ENCODE measurements around the gene RBM5. TPM values are rescaled to one million over a fixed set of nuclear protein-coding genes. Genes with fewer than 3 reads are reported as not detected.

The RBM5 gene
- total and polyA plus RNA-seq, 8 donors: 25.0 to 464 (median 256) TPM

DNA sequence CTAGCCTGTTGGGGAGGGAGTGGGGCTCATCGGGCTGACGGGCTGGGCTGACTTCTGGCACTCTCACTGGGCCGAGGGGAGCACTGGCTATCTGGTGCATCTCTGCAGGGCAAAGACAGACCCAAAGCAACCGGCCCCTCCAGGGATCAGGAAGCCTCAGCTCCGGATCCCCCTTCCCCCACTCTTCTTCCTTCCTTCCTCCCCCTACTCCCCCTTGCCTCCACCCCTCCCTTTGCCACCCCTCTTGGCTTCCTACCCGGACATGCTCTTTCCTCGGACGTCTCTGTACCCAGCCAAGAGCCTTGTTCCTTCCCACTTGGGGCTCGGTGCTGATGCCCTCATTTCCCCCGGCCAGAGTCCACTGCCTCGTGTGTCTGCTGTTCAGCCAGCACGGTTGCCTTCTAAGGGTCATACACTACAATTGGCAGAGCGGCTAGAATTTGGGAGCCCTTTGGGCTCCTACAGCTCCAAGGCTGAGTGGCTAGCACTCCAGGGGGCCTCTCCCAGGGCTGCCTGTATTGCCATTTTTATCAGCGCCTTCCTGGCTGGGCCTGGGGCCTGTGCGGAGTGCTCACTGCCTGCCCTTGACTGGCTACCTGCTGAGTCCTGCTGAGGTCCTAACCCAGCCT, 77.3 kb downstream of the RBM5 start:
- Histone ChIP-seq H3K27ac (peak overlapping the region; percentile 37 to 90 (median 85)), H3K4me1 (peaks cover 91 to 99% (median 97%) of the 10 kb centered on the region in 4 donors), H3K9me3 (no peaks in the 10 kb centered on the region), H3K27me3 (no peaks in the 10 kb centered on the region), H3K36me3 (no peaks in the 10 kb centered on the region), H3K4me3 (peak overlapping the region in 1 of 4 donors; percentile 2)
- DNase-seq: peak in 1 of 2 donors; percentile 61
- TF ChIP-seq POLR2A (IDR thresholded peaks at IDR 0.05): no peak
- no peak for TF ChIP-seq EP300 (IDR thresholded peaks at IDR 0.05)
- TF ChIP-seq, protein P1, sequence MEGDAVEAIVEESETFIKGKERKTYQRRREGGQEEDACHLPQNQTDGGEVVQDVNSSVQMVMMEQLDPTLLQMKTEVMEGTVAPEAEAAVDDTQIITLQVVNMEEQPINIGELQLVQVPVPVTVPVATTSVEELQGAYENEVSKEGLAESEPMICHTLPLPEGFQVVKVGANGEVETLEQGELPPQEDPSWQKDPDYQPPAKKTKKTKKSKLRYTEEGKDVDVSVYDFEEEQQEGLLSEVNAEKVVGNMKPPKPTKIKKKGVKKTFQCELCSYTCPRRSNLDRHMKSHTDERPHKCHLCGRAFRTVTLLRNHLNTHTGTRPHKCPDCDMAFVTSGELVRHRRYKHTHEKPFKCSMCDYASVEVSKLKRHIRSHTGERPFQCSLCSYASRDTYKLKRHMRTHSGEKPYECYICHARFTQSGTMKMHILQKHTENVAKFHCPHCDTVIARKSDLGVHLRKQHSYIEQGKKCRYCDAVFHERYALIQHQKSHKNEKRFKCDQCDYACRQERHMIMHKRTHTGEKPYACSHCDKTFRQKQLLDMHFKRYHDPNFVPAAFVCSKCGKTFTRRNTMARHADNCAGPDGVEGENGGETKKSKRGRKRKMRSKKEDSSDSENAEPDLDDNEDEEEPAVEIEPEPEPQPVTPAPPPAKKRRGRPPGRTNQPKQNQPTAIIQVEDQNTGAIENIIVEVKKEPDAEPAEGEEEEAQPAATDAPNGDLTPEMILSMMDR (IDR thresholded peaks at IDR 0.05): no peak
- no peak for TF ChIP-seq POLR2AphosphoS5 (IDR thresholded peaks at IDR 0.05)
- WGBS, 5 donors: 19 to 27% (median 20%) methylated on average over 11 to 15 of the region's 15 CpGs
- intact Hi-C loops (cut with DNase I; ENCODE audit: low total_unique reads): no loop called here

DNA sequence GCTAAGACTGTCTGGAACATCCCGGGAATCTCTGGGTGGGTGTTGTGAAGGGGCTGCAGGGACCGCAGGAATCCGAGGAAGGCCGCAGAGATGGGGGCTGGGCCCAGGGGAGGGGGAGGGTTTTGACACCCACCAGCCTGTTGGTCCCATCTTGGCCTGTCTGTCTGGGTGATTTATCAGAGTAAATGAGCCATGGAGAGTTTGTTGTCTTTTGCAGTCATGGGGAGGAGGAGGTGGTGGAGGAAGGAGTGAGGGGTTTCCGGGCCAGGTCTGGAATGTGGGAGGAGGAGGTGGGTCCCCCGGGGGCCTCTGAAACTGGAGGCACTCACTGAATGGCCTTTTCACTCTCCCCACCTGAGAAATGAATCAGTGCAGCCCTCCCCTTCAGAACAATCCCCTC, 77.9 kb downstream of the RBM5 start:
- intact Hi-C loops (cut with DNase I; ENCODE audit: low total_unique reads): no loop called here
- Histone ChIP-seq H3K27me3 (no peaks in the 10 kb centered on the region), H3K9me3 (no peaks in the 10 kb centered on the region), H3K4me1 (peaks cover 91 to 99% (median 97%) of the 10 kb centered on the region in 4 donors), H3K4me3 (no peak overlapping the region), H3K36me3 (no peaks in the 10 kb centered on the region), H3K27ac (peak overlapping the region in 4 of 5 donors; percentile 78 to 90 (median 86))
- 45 to 70% (median 61%) methylated on average over 6 of the region's 6 CpGs for WGBS, 5 donors
- no peak for DNase-seq
- TF ChIP-seq EP300 (IDR thresholded peaks at IDR 0.05) (no peak), POLR2A (IDR thresholded peaks at IDR 0.05) (no peak), POLR2AphosphoS5 (IDR thresholded peaks at IDR 0.05) (no peak)
- TF ChIP-seq, protein P1 (IDR thresholded peaks at IDR 0.05): no peak

DNA sequence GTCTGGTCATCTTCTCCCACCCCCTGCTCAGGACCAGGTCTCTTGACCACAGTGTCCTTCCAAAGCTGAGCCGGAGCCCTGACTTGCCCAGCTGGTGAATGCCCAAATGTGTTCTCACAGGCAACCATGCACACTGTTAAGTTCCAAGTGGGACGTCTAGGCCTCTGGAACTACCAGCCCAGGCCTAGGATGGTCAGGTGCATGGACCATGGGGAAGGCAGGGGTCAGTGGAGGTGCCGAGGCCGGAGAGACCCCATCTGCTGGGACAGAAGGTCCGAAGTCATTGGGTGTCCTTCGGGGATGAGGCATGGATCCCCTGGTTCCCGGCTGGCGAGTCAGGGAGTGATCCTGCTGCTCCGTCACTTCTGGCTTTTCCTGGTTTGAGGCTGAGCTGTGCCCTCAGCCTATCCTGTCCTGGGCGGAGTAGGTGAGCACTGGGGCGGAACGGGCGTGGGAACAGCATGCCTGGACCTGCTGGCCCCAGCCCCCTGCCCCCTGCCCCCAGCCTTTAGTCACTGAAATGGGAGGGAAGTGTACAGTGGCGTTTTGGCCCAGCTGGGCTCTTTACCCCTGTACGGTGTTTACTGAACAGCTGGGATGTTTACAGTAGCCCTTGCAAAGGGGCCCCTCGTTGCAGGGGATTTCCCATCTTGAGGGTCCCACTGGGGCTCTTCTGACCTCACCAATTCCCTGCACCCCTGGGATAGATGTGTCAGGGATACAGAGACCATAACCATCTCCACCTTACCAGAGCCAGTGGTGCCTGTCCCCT, 78.5 kb downstream of the RBM5 start:
- Histone ChIP-seq H3K36me3 (no peaks in the 10 kb centered on the region), H3K27me3 (no peaks in the 10 kb centered on the region), H3K27ac (peak overlapping the region; percentile 56 to 90 (median 85)), H3K4me1 (peaks cover 91 to 99% (median 97%) of the 10 kb centered on the region in 4 donors), H3K4me3 (no peak overlapping the region), H3K9me3 (no peaks in the 10 kb centered on the region)
- peak; percentile 48 to 71 for DNase-seq
- TF ChIP-seq EP300 (IDR thresholded peaks at IDR 0.05): no peak
- TF ChIP-seq, protein P1 (IDR thresholded peaks at IDR 0.05): no peak
- no peak for TF ChIP-seq POLR2AphosphoS5 (IDR thresholded peaks at IDR 0.05)
- TF ChIP-seq POLR2A (IDR thresholded peaks at IDR 0.05): no peak
- intact Hi-C loops (cut with DNase I; ENCODE audit: low total_unique reads): no loop called here
- WGBS, 5 donors: 36 to 64% (median 44%) methylated on average over 16 of the region's 16 CpGs

DNA sequence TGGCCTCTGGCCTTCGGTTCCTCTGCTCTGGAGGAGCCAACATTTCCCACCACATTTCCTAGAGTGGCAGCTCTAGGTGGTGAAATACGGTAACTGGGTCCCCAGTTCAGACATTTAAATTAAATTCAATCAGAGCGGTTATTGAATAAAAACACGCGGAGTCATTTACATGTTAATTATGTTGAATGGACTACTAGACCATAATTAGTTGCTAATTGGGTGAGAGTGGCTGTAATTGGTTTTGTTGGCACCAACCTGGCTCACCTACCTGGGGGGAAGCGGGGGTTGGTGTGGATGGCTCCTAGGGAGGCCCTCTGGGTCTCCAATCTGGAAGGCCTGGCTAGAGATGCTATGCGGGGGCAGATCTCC, 79.1 kb downstream of the RBM5 start:
- 82 to 93% (median 89%) methylated on average over 7 of the region's 7 CpGs for WGBS, 5 donors
- no peak for TF ChIP-seq EP300 (IDR thresholded peaks at IDR 0.05)
- no peak for TF ChIP-seq POLR2A (IDR thresholded peaks at IDR 0.05)
- TF ChIP-seq, protein P1 (IDR thresholded peaks at IDR 0.05): no peak
- no peak for TF ChIP-seq POLR2AphosphoS5 (IDR thresholded peaks at IDR 0.05)
- intact Hi-C loops (cut with DNase I; ENCODE audit: low total_unique reads): no loop called here
- H3K27ac ChIP-seq: peak overlapping the region; percentile 56 to 90 (median 85)
- H3K36me3 ChIP-seq: no peaks in the 10 kb centered on the region
- H3K27me3 ChIP-seq: no peaks in the 10 kb centered on the region
- H3K4me3 ChIP-seq: no peak overlapping the region
- no peak for DNase-seq
- no peaks in the 10 kb centered on the region for H3K9me3 ChIP-seq
- peaks cover 91 to 99% (median 97%) of the 10 kb centered on the region in 4 donors for H3K4me1 ChIP-seq
